Measurements from ENCODE around the gene PSMB10.

DNA sequence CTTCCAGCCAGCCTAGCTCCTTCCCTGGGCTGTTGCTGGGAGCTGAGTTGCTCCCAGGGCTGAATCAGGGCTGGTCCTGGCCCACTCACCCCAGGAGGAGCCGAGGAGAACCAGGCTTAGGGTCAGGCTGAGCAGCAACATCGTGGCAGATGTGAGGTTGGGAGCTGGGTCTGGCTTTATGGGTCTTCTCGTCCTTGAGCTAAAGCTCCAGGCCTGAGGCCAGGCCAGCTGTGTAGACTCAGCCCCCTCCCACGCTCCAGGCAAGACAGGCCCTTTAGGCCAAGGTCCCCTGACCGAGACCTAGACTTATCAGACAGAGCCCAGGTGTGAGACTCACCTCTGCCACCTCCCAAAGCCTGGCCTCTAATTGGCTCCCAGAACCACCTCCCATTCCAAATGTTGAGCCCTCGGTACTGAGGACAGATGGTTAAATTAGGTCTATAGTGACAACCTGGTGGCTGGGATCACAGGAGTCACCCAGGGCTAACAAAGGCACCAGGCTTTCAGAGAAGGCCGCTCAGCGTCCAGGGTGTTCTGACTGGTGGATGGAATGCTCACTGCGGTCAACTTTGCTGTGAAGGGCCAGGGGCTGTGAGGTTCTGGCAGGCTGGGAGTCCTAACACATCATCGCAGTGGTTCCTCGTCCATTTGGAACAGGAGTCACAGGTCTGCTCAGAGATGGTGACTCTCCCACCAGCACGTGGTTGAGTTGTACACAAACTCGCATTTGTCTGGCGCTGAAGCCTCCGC, 4.8 kb downstream of the PSMB10 start, which contains the start of gene CTRL:
- TF ChIP-seq, protein P1, sequence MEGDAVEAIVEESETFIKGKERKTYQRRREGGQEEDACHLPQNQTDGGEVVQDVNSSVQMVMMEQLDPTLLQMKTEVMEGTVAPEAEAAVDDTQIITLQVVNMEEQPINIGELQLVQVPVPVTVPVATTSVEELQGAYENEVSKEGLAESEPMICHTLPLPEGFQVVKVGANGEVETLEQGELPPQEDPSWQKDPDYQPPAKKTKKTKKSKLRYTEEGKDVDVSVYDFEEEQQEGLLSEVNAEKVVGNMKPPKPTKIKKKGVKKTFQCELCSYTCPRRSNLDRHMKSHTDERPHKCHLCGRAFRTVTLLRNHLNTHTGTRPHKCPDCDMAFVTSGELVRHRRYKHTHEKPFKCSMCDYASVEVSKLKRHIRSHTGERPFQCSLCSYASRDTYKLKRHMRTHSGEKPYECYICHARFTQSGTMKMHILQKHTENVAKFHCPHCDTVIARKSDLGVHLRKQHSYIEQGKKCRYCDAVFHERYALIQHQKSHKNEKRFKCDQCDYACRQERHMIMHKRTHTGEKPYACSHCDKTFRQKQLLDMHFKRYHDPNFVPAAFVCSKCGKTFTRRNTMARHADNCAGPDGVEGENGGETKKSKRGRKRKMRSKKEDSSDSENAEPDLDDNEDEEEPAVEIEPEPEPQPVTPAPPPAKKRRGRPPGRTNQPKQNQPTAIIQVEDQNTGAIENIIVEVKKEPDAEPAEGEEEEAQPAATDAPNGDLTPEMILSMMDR (IDR thresholded peaks at IDR 0.05), result no peak
- no peak for TF ChIP-seq EP300 (IDR thresholded peaks at IDR 0.05)

Measured in upper lobe of left lung (tissue), 4 donors.